ENCODE results near the gene OBSL1.

The OBSL1 gene

GRCh38 chr2:219576505-219577388 is 5.4 kb upstream of the OBSL1 start:
- TF ChIP-seq POLR2AphosphoS5 (IDR thresholded peaks at IDR 0.05; ENCODE audit: low read depth, low read length) (no peak), SPI1 (IDR thresholded peaks at IDR 0.05; ENCODE audit: low read depth, low read length) (no peak)
- DNase-seq (ENCODE audit: insufficient read length, low spot score), result no peak
- no peak for FAIRE-seq

- TF ChIP-seq POLR2AphosphoS5 (IDR thresholded peaks at IDR 0.05; ENCODE audit: low read depth, low read length) (no peak), POU2F2 (IDR thresholded peaks at IDR 0.05; ENCODE audit: low read depth, low read length) (no peak), SPI1 (IDR thresholded peaks at IDR 0.05; ENCODE audit: low read depth, low read length) (no peak), POLR2A (IDR thresholded peaks at IDR 0.05; ENCODE audit: low read depth, low read length) (no peak), PAX5 (IDR thresholded peaks at IDR 0.05; ENCODE audit: insufficient read depth, low read length, severe bottlenecking) (no peak), TAF1 (IDR thresholded peaks at IDR 0.05; ENCODE audit: low read depth, low read length) (no peak)
These were observed 4.5 kb upstream of the OBSL1 start for GRCh38 chr2:219575566-219576504.

GRCh38 chr2:219574484-219575311 is 3.4 kb upstream of the OBSL1 start:
- no peak for DNase-seq (ENCODE audit: insufficient read length, low spot score)
- no peak for FAIRE-seq

More at GRCh38 chr2:219575566-219576504, 4.5 kb upstream of the OBSL1 start:
- DNase-seq (ENCODE audit: insufficient read length, low spot score) (no peak), FAIRE-seq (no peak)

GRCh38 chr2:219573166-219573565 is 1.8 kb upstream of the OBSL1 start:
- FAIRE-seq, result no peak
- TF ChIP-seq POU2F2 (IDR thresholded peaks at IDR 0.05; ENCODE audit: low read depth, low read length) (no peak), TAF1 (IDR thresholded peaks at IDR 0.05; ENCODE audit: low read depth, low read length) (no peak), SPI1 (IDR thresholded peaks at IDR 0.05; ENCODE audit: low read depth, low read length) (no peak), POLR2A (IDR thresholded peaks at IDR 0.05; ENCODE audit: low read depth, low read length) (no peak), PAX5 (IDR thresholded peaks at IDR 0.05; ENCODE audit: insufficient read depth, low read length, severe bottlenecking) (no peak), POLR2AphosphoS5 (IDR thresholded peaks at IDR 0.05; ENCODE audit: low read depth, low read length) (no peak)
- no peak for DNase-seq (ENCODE audit: insufficient read length, low spot score)

More at GRCh38 chr2:219574484-219575311, 3.4 kb upstream of the OBSL1 start:
- TF ChIP-seq POLR2A (IDR thresholded peaks at IDR 0.05; ENCODE audit: low read depth, low read length), result no peak

- TF ChIP-seq PAX5 (IDR thresholded peaks at IDR 0.05; ENCODE audit: insufficient read depth, low read length, severe bottlenecking) (no peak), POLR2A (IDR thresholded peaks at IDR 0.05; ENCODE audit: low read depth, low read length) (no peak), POLR2AphosphoS5 (IDR thresholded peaks at IDR 0.05; ENCODE audit: low read depth, low read length) (no peak), TAF1 (IDR thresholded peaks at IDR 0.05; ENCODE audit: low read depth, low read length) (no peak), SPI1 (IDR thresholded peaks at IDR 0.05; ENCODE audit: low read depth, low read length) (no peak), POU2F2 (IDR thresholded peaks at IDR 0.05; ENCODE audit: low read depth, low read length) (no peak)
- no peak for FAIRE-seq
- no peak for DNase-seq (ENCODE audit: insufficient read length, low spot score)
These were observed 1.1 kb upstream of the OBSL1 start, which contains the start of gene INHA for GRCh38 chr2:219572237-219573001. INHA (plus strand) TSS chr2:219572310; CDS start chr2:219572375, 65 bp downstream.

GRCh38 chr2:219570924-219571310 is 422 bp downstream of the OBSL1 start:
- no peak for DNase-seq (ENCODE audit: insufficient read length, low spot score)
- TF ChIP-seq SPI1 (IDR thresholded peaks at IDR 0.05; ENCODE audit: low read depth, low read length) (no peak), POLR2A (IDR thresholded peaks at IDR 0.05; ENCODE audit: low read depth, low read length) (no peak), PAX5 (IDR thresholded peaks at IDR 0.05; ENCODE audit: insufficient read depth, low read length, severe bottlenecking) (no peak), POLR2AphosphoS5 (IDR thresholded peaks at IDR 0.05; ENCODE audit: low read depth, low read length) (no peak), POU2F2 (IDR thresholded peaks at IDR 0.05; ENCODE audit: low read depth, low read length) (no peak), TAF1 (IDR thresholded peaks at IDR 0.05; ENCODE audit: low read depth, low read length) (no peak)
- FAIRE-seq, result no peak

- TF ChIP-seq TAF1 (IDR thresholded peaks at IDR 0.05; ENCODE audit: low read depth, low read length) (no peak), POU2F2 (IDR thresholded peaks at IDR 0.05; ENCODE audit: low read depth, low read length) (no peak)
- DNase-seq (ENCODE audit: insufficient read length, low spot score), result no peak
- no peak for FAIRE-seq
These were observed 980 bp downstream of the OBSL1 start for GRCh38 chr2:219570194-219570923.

GRCh38 chr2:219569635-219570034 is 1.7 kb downstream of the OBSL1 start:
- TF ChIP-seq PAX5 (IDR thresholded peaks at IDR 0.05; ENCODE audit: insufficient read depth, low read length, severe bottlenecking) (no peak), SPI1 (IDR thresholded peaks at IDR 0.05; ENCODE audit: low read depth, low read length) (no peak), TAF1 (IDR thresholded peaks at IDR 0.05; ENCODE audit: low read depth, low read length) (no peak), POLR2AphosphoS5 (IDR thresholded peaks at IDR 0.05; ENCODE audit: low read depth, low read length) (no peak), POU2F2 (IDR thresholded peaks at IDR 0.05; ENCODE audit: low read depth, low read length) (no peak), POLR2A (IDR thresholded peaks at IDR 0.05; ENCODE audit: low read depth, low read length) (no peak)
- FAIRE-seq (no peak), DNase-seq (ENCODE audit: insufficient read length, low spot score) (no peak)

Data from GM12891 (cell line).